HEK293T (cell line): ENCODE data around the gene SNAP25.

ENCODE experiments used
- CTCF ChIA-PET: fragments of 350-600 bp; formaldehyde crosslinking; extraction: SDS; loops from one replicate; lab custom pipeline; 2021; ENCODE audit warnings: antibody characterized with exemption, inconsistent platforms; lab: Yijun Ruan, JAX
- POLR2A ChIA-PET: fragments of 350-600 bp; formaldehyde crosslinking; extraction: SDS; loops from one replicate; lab custom pipeline; 2020; ENCODE audit warnings: antibody characterized with exemption, inconsistent platforms; lab: Yijun Ruan, JAX
- DNase-seq: peaks from one replicate; pipeline ENCODE4 v3.0.0; 2012; ENCODE audit warnings: mixed read lengths; ENCODE audit errors: extremely low spot score
- ARNT ChIP-seq: fragments of 450-650 bp; IDR thresholded peaks from 2 replicates; pipeline ENCODE4 v1.6.1; 2017; ENCODE audit warnings: mild to moderate bottlenecking
- BHLHE40 ChIP-seq: fragments of 450-650 bp; IDR thresholded peaks from 2 replicates; pipeline ENCODE4 v1.6.1; 2016; ENCODE audit warnings: mild to moderate bottlenecking, moderate library complexity, borderline replicate concordance
- CTBP1 ChIP-seq: fragments of 450-650 bp; IDR thresholded peaks from 2 replicates; pipeline ENCODE4 v1.6.1; 2016; ENCODE audit warnings: borderline replicate concordance
- ELF4 ChIP-seq: fragments of 450-650 bp; IDR thresholded peaks from 2 replicates; pipeline ENCODE4 v1.6.1; 2017; ENCODE audit warnings: antibody characterized with exemption
- FOXA1 ChIP-seq: fragments of 450-650 bp; IDR thresholded peaks from 2 replicates; pipeline ENCODE4 v1.6.1; 2016; ENCODE audit warnings: mild to moderate bottlenecking
- FOXK2 ChIP-seq: fragments of 450-650 bp; IDR thresholded peaks from 2 replicates; pipeline ENCODE4 v1.6.1; 2016; ENCODE audit warnings: mild to moderate bottlenecking
- FOXM1 ChIP-seq: fragments of 450-650 bp; IDR thresholded peaks from 2 replicates; pipeline ENCODE4 v1.6.1; 2017; ENCODE audit warnings: mild to moderate bottlenecking, borderline replicate concordance
- HDGF ChIP-seq: fragments of 450-650 bp; IDR thresholded peaks from 2 replicates; pipeline ENCODE4 v1.6.1; 2017; ENCODE audit warnings: antibody characterized with exemption, borderline replicate concordance
- L3MBTL2 ChIP-seq: fragments of 450-650 bp; conservative IDR thresholded peaks from 2 replicates; pipeline ENCODE4 v1.6.1; 2016; ENCODE audit warnings: mild to moderate bottlenecking
- LEF1 ChIP-seq: fragments of 450-650 bp; IDR thresholded peaks from 2 replicates; pipeline ENCODE4 v1.6.1; 2017; ENCODE audit warnings: mild to moderate bottlenecking, borderline replicate concordance
- NFRKB ChIP-seq: fragments of 450-650 bp; IDR thresholded peaks from 2 replicates; pipeline ENCODE4 v1.6.1; 2016; ENCODE audit warnings: mild to moderate bottlenecking, moderate library complexity
- SP1 ChIP-seq: fragments of 450-650 bp; IDR thresholded peaks from 2 replicates; pipeline ENCODE4 v1.6.1; 2017
- SUZ12 ChIP-seq: fragments of 450-650 bp; IDR thresholded peaks from 2 replicates; pipeline ENCODE4 v1.6.1; 2016; ENCODE audit warnings: mild to moderate bottlenecking
- TARDBP ChIP-seq: fragments of 450-650 bp; IDR thresholded peaks from 2 replicates; pipeline ENCODE4 v1.6.1; 2016
- ZNF384 ChIP-seq: fragments of 450-650 bp; IDR thresholded peaks from 2 replicates; pipeline ENCODE4 v1.6.1; 2016
- TF ChIP-seq, protein P1 (sequence below): fragments of 450-650 bp; IDR thresholded peaks from 2 replicates; pipeline ENCODE4 v1.6.1; 2016

SNAP25 gene

DNA sequence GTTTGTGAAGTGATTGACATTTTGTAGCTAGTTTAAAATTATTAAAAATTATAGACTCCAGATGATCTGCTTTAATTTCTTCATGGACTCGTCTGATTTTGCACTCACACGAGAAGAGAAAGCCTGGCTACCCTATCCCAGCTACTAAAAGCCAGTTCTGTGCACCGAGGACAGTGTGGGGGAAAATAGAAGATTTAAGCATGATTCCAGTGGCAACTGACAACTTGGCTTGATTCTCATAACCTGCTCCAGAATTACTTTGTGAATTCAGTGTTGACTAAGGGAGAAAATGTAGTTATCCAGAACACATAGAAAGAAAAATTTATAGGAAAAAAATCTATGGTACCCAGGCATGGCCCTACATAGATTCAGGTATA, 88.7 kb downstream of the SNAP25 start:
- ChIA-PET POLR2A (interaction anchor here (0.9 kb wide), 1 partner anchor 52 kb away, joined by 3 read pairs; no protein-coding TSS in a partner anchor), CTCF (no interaction called here)
- no peak for DNase-seq
- TF ChIP-seq ZNF384: no peak
- TF ChIP-seq ELF4: no peak
- TF ChIP-seq BHLHE40: no peak
- no peak for TF ChIP-seq SP1
- TF ChIP-seq TARDBP: no peak
- TF ChIP-seq SUZ12: no peak

- TF ChIP-seq ARNT (no peak), NFRKB (no peak), FOXK2 (no peak), ELF4 (no peak), BHLHE40 (no peak), SP1 (no peak), FOXM1 (no peak), CTBP1 (no peak), TARDBP (no peak), HDGF (no peak)
- POLR2A ChIA-PET: no interaction called here
- CTCF ChIA-PET: no interaction called here
- no peak for DNase-seq
Observed at GRCh38 chr20:10308652-10309051, 90.0 kb downstream of the SNAP25 start.

DNA sequence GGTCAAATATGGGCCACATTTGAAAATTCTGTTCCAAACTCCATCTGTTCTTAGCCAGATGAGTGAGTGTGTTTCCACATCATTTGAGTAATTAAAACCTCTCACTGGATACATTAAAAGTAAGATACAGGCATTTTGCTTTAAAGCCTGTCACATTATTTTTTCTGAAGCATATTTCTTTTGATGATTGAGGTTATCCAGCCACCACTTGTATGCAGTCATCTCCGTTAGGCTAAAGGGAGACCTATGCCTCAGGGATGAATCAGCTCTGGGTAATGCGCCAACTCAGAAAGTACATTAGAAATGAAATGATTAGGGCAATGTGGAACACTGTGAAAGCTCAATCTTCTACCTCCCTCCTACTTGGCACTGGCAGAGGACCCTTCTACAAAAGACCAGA, 90.7 kb downstream of the SNAP25 start:
- no peak for DNase-seq
- no peak for TF ChIP-seq SP1
- no peak for TF ChIP-seq ZNF384
- TF ChIP-seq FOXK2: no peak
- no peak for TF ChIP-seq ARNT
- no peak for TF ChIP-seq HDGF
- no peak for TF ChIP-seq FOXA1
- TF ChIP-seq TARDBP: no peak
- TF ChIP-seq CTBP1: no peak
- no peak for TF ChIP-seq BHLHE40
- TF ChIP-seq L3MBTL2: no peak
- TF ChIP-seq, protein P1, sequence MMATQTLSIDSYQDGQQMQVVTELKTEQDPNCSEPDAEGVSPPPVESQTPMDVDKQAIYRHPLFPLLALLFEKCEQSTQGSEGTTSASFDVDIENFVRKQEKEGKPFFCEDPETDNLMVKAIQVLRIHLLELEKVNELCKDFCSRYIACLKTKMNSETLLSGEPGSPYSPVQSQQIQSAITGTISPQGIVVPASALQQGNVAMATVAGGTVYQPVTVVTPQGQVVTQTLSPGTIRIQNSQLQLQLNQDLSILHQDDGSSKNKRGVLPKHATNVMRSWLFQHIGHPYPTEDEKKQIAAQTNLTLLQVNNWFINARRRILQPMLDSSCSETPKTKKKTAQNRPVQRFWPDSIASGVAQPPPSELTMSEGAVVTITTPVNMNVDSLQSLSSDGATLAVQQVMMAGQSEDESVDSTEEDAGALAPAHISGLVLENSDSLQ: no peak
- TF ChIP-seq ELF4: no peak
- no peak for TF ChIP-seq NFRKB
- POLR2A ChIA-PET: no interaction called here
- CTCF ChIA-PET: no interaction called here

DNA sequence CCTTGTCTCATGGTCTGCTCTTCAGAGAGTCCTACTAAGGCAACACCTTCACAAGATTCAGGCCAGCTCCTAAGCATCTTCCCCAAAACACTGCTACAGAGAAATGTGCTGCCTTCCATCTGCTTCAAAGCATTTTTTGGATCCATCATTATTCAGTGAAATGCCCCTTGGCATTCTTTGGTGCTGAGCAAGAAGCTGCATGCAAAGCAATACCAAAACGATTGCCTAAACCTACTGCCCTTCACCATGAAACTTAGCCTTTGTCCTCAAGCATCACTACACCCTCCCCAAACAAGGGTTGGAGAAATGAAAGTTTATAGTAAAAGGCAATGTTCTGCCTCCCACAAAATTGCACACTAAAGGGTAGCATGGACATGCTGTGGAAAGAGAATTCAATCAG, 93.5 kb downstream of the SNAP25 start:
- ChIA-PET POLR2A (no interaction called here), CTCF (no interaction called here)
- DNase-seq: no peak
- TF ChIP-seq FOXA1 (no peak), CTBP1 (no peak), HDGF (no peak), TARDBP (no peak), NFRKB (no peak), LEF1 (no peak), ELF4 (no peak), SP1 (no peak), BHLHE40 (no peak), FOXM1 (no peak), FOXK2 (no peak), ZNF384 (no peak), L3MBTL2 (no peak)
- TF ChIP-seq, protein P1: no peak

DNA sequence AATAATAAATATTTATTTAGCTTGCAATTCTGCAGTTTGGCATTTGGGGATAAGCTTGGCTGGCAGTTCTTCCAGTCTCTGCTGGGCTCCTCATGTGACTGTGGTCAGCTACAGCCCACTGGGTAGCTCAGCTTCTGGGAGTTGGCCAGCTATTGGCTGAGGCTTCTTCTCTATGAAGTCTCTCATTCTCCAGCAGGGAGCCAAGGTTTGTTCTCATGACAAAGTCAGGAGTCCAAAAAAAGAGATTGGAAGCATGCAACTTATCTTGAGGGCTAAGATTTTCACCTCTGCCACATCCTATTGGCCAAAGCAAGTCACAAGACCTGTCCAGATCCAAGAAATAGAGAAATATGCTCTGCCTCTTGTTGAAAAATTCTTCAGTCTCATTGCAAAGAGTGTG, 94.6 kb downstream of the SNAP25 start:
- ChIA-PET CTCF (no interaction called here), POLR2A (no interaction called here)
- no peak for DNase-seq
- TF ChIP-seq SP1 (no peak), ARNT (no peak), FOXK2 (no peak), TARDBP (no peak), FOXA1 (no peak), HDGF (no peak), ELF4 (no peak), CTBP1 (no peak), ZNF384 (no peak), FOXM1 (no peak), NFRKB (no peak), LEF1 (no peak), L3MBTL2 (no peak)
- TF ChIP-seq, protein P1: no peak

DNA sequence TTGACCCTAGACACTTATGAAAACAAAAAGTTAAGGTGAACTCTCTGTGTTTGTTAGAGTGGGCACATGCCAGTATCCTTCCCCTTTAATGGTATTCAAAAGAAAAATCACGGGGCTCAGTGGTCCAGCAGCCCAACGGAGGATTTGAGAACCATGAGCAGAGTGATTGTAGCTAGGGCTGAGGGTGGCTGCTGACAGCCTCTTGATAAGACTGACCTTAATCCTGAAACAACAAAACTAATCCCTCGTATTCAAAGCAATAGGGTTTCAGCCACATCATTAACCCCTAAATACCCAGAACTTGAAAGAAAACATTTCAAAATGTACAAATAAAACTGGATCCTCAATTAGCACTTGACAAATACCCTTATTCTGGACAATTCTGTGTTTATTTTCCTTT, 95.1 kb downstream of the SNAP25 start:
- TF ChIP-seq FOXK2 (no peak), LEF1 (no peak), ZNF384 (no peak), HDGF (no peak), TARDBP (no peak), L3MBTL2 (no peak), ELF4 (no peak), NFRKB (no peak), BHLHE40 (no peak), SP1 (no peak), FOXM1 (no peak), FOXA1 (no peak), ARNT (no peak), CTBP1 (no peak), SUZ12 (no peak)
- TF ChIP-seq, protein P1: no peak
- no peak for DNase-seq
- ChIA-PET POLR2A (no interaction called here), CTCF (no interaction called here)
